NCI-H2029 (cell line): ENCODE results near the gene SALL1.

Experiments used
- DNase-seq: peaks from one replicate; lab custom pipeline; 2025; lab: John Stamatoyannopoulos, UW

SALL1 gene

DNA sequence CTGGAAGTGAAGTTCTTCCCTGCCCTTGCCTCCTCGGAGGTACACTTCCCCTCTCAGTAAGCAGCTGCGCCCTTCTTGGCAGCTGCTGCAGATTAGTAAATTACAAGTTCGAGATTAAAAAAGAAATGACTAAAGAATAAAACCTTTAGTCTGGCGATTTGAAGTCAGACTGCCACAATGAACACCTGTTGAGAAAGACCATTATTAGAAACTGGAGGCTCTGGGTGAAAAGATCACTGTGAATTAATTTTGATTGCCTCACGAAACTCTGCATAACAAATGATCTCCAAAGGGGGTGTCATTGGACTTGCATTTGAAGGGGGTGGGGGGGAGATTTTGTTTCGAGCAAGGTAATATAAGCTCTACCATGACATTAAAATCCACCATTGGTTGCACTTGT lies 39.3 kb downstream of the SALL1 start:
- no peak for DNase-seq

DNA sequence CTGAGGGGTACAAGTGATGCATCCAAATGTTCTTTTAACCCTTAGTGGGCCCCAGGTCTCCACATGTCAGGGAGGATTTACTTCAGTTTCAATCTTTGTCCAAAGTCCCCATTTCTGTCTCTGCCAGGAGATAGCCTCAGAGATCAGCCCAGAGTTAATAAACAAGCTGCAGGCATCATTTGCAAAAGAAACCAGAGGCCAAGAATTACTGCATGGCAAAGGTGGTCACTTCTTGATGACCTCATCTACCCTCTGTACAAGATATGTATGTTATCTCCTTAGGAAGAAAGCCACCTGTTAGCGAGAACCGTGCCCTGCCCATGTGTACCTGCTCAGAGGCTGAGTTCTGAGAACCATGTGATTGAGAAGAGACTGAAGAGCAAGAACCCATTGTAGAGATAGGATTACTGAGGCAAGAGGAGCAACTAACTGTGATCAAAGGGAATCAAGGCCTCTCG lies 40.3 kb downstream of the SALL1 start:
- DNase-seq = no peak

DNA sequence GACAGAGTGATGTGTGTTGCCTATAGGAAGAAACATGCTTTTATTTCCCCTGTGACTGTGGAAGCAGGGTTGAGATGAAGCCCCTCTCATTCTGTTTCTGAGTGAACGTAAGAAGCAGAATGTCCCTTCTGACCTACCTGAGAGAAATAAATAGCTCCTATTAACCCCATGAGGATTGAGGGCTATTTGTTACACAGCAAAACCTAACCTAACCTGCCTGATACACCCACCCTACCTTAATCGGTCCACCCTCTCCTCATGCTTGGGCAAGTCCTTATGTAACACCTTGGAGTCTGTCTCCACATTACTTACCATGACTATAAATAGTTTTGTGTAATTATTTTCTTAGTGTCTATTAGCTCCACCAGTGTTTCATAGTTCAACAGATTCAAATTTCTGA lies 41.9 kb downstream of the SALL1 start:
- DNase-seq = no peak

DNA sequence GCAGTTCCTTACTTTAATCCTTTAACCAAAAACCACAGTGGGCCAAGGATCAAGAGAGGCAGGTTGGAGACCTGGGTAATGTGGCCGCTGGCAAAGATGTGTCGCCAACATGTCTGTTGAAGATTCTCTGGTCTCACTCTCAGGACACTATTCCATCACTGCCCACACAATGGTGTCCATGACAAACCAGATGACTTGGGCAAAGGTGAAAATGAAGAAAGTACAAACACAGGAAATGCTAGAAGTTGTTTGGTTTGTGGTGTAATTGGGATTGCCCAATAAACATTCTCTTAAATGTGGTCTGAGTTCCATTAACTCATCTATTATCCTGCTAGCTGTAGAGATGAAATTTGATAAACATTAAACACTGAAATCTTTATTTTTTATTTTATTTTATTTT lies 43.3 kb downstream of the SALL1 start:
- no peak for DNase-seq

DNA sequence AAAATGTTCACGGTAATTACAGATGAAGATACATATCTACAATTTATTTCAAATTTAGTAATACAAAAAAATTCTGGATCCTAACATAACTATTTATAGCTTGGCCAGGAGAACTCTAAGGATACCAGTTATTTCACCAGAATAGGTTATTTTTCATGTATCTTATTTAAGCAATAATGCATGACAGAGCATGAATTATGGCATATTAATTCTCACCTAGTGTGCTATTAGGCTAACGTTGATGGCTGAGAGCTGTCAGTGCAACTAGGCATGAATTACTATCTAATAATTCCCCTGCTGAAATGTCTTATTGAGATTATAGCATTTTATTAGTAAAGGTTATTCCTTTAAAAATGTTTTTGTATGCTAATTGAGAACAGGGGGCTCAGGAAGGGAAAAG lies 44.5 kb downstream of the SALL1 start:
- DNase-seq = no peak

DNA sequence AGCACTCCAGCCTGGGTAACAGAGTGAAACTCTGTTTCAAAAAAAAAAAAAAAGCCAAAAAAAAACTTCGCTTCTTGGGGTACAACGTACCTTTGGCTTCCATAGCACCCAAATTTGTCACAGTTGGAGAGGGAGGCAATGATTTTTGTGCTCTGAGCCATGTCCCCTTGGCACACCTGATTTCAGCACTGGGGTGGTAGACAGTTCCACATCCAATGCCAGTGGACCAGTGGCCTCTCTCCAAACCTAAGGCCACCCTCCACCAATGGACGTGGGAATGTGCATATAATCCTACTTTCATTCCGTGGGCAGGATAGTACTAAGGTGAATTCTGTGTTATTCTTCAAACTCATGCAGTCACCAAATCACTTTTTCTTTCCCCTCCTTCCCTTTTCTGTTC lies 47.5 kb downstream of the SALL1 start:
- DNase-seq = no peak

GRCh38 chr16:51097729-51098128 lies 53.3 kb downstream of the SALL1 start:
- DNase-seq = no peak

DNA sequence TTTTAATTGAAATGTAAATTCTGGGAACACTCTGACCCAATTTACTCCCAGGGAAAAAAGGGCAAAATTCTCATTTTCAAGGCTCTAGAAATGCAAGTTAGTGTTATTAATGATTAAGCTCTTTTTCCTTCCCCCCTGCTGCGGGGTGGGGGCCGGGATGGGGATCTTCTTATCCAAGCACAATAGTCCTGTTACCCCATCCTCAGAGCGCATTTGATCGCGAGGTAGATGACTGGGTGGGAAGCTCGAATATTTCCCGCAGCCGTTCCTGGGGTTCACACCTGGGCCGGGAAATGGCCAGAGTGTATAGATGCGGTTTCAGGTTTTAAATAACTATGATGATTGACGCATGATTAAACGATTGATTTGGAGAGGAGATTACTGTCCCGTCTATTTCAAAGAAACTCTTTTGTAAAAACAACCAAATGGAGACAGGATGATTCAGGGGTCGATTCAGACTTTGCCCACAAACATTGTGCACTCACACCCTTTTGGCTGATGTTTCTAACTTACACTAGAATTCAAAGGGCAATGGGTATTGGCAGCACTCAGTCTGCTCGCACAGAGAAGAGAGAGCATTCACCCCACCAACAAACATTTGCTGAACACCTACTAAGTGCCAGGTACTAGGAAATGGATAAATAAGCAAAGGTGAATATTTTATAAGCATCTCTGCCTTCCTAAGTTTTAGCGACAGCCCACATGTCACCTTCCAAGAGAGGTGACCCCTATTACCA lies 55.0 kb downstream of the SALL1 start:
- no peak for DNase-seq

GRCh38 chr16:51095084-51095881 lies 55.8 kb downstream of the SALL1 start:
- no peak for DNase-seq

DNA sequence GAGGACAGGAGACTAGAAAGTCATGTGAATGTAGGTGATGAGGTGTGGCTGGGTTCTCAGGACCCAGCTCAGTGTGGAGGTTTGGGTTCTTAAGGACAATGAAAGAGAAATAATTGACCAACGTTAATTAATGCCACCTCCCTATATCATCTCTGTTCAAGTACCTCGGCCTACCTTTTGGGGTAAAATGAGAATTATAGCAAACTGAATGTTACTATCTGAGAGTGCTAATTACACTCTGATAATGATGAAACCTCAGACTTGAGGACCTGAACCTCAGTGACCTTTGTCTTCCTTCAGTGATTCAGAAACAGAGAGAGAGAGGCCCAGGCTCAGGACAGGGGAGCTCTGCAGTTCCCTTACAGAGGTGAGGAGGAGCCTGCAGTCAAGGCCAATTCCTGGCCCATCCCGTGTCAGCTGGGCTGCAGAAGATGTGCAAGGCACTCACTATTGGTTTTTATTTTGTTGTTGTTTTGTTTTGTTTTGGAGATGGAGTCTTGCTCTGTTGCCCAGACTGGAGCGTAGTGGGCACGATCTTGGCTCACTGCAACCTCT lies 57.3 kb downstream of the SALL1 start:
- no peak for DNase-seq
